ENCODE results near the gene RARB. TPM values are rescaled to one million over a fixed set of nuclear protein-coding genes. Genes with fewer than 3 reads are reported as not detected.

The RARB gene
- total and polyA plus RNA-seq, 2 of the 13 experiments (the other 11 are each of a cell fraction or from before 2014, with no cell fraction given) = 0.16 TPM; not detected in 1

- no peak for TF ChIP-seq NCOA5 (CRISPR knock-in tag; IDR thresholded peaks at IDR 0.05)
- TF ChIP-seq POGZ (CRISPR knock-in tag; IDR thresholded peaks at IDR 0.05) = no peak
- TF ChIP-seq ZNF792 (CRISPR knock-in tag; IDR thresholded peaks at IDR 0.05) = no peak
- no peak for TF ChIP-seq ZNF660 (CRISPR knock-in tag; IDR thresholded peaks at IDR 0.05; ENCODE audit: borderline replicate concordance, low read depth)
Observed at GRCh38 chr3:25610167-25610566, 182.1 kb downstream of the RARB start (continued).

GRCh38 chr3:25610779-25611178 lies 182.7 kb downstream of the RARB start:
- Histone ChIP-seq H2AFZ (ENCODE audit: low read length) (no peak overlapping the region), H3K4me2 (ENCODE audit: low read depth, low read length) (no peak overlapping the region), H3K4me1 (ENCODE audit: insufficient read depth, low read length) (no peaks in the 10 kb centered on the region), H3K27me3 (ENCODE audit: control insufficient read depth in 1 of 2, insufficient read depth in 2 of 2, low read length in 2 of 2) (no peaks in the 10 kb centered on the region), H3K79me2 (ENCODE audit: insufficient read depth, low read length) (no peaks in the 10 kb centered on the region), H3K27ac (ENCODE audit: extremely low read length, insufficient read depth, low read length) (no peak overlapping the region), H3K36me3 (replicated peaks in 1 of 2; ENCODE audit: control insufficient read depth in 1 of 2, insufficient read depth in 2 of 2, low read length in 2 of 2) (peaks cover 3 to 54% of the 10 kb centered on the region in 2 experiments; a peak in 3 of 5 replicates), H3K9me3 (ENCODE audit: low read length) (no peaks in the 10 kb centered on the region), H4K20me1 (ENCODE audit: insufficient read depth, low read length) (no peaks in the 10 kb centered on the region), H3K9ac (ENCODE audit: insufficient read depth, low read depth, low read length) (no peak overlapping the region), H3K4me3 (replicated peaks in 1 of 3; ENCODE audit: insufficient read depth in 1 of 3, low read depth in 2 of 3, low read length in 3 of 3) (no peak overlapping the region)
- in situ Hi-C loops (cut with HindIII; ENCODE audit: extremely low pct_ligation_motif_present, low pct_unique_long_range_greater_than_20kb) (no loop called here), intact Hi-C loops (cut with micrococcal nuclease; ENCODE audit: unreplicated experiment) (no loop called here)
- BruUV-seq (replicated peaks) = no TSS peak
- FAIRE-seq (no peak), ATAC-seq (no peak), DNase-seq (ENCODE audit: low spot score) (no peak)
- no peak for TF ChIP-seq CBFB (CRISPR knock-in tag; IDR thresholded peaks at IDR 0.05)
- TF ChIP-seq NFAT5 (CRISPR knock-in tag; IDR thresholded peaks at IDR 0.05) = no peak
- no peak for TF ChIP-seq E2F1 (CRISPR knock-in tag; IDR thresholded peaks at IDR 0.05)
- TF ChIP-seq CCAR2 (optimal IDR thresholded peaks at IDR 0.05; ENCODE audit: low read depth, low read length) = no peak
- TF ChIP-seq ZNF382 (CRISPR knock-in tag; IDR thresholded peaks at IDR 0.05; ENCODE audit: borderline replicate concordance) = no peak
- TF ChIP-seq ZNF484 (CRISPR knock-in tag; IDR thresholded peaks at IDR 0.05; ENCODE audit: borderline replicate concordance, low read depth) = no peak
- no peak for TF ChIP-seq ZNF513 (CRISPR knock-in tag; conservative IDR thresholded peaks at IDR 0.05)
- ChIA-PET POLR2A (no interaction called here), CTCF (ENCODE audit: low intra/inter-chr PET ratio, low total read pairs) (no interaction called here)

Data from HepG2 (cell line).